Neural cell (in vitro differentiated cells): ENCODE data around the gene CLCNKA. TPM values are rescaled to one million over a fixed set of nuclear protein-coding genes. Genes with fewer than 3 reads are reported as not detected.

Source experiments
- H2AFZ ChIP-seq: fragments of 200-600, 300-800 bp; sonication (generic), shearing (Covaris generic); 2 replicates; pipeline ENCODE4 v1.6.0; 2014; ENCODE audit warnings: low read depth, mild to moderate bottlenecking, antibody characterized with exemption, low read length, moderate library complexity
- H3F3A ChIP-seq: fragments of 200-600 bp; shearing (Covaris generic); 2 replicates; pipeline ENCODE4 v1.6.1; 2016; ENCODE audit warnings: mild to moderate bottlenecking, moderate library complexity, mixed read lengths, antibody characterized with exemption, low read length; ENCODE audit not compliant: insufficient read depth, poor library complexity, severe bottlenecking
- H3K27ac ChIP-seq: fragments of 200-600, 300-800 bp; sonication (generic), shearing (Covaris generic); 2 replicates; pipeline ENCODE4 v1.5.1; 2014; ENCODE audit warnings: mild to moderate bottlenecking, low read length, moderate library complexity
- H3K27me3 ChIP-seq: fragments of 300-800, 200-600 bp; sonication (generic), shearing (Covaris generic); 2 replicates; pipeline ENCODE4 v1.6.0; 2014; ENCODE audit warnings: mild to moderate bottlenecking, low read depth, low read length, moderate library complexity; ENCODE audit not compliant: insufficient read depth
- H3K36me3 ChIP-seq: fragments of 300-800, 200-600 bp; sonication (generic), shearing (Covaris generic); 2 replicates; pipeline ENCODE4 v1.5.1; 2014; ENCODE audit warnings: mild to moderate bottlenecking, antibody characterized with exemption, low read length, moderate library complexity; ENCODE audit not compliant: insufficient read depth
- H3K4me2 ChIP-seq: fragments of 300-800, 200-600 bp; sonication (generic), shearing (Covaris generic); 2 replicates; pipeline ENCODE4 v1.6.0; 2014; ENCODE audit warnings: mild to moderate bottlenecking, low read length
- H3K4me3 ChIP-seq: fragments of 300-800, 200-600 bp; sonication (generic), shearing (Covaris generic); 2 replicates; pipeline ENCODE4 v1.5.1; 2014; ENCODE audit warnings: mild to moderate bottlenecking, low read length, moderate library complexity
- H3K79me2 ChIP-seq: fragments of 200-600 bp; shearing (Covaris generic); replicated peaks from 2 replicates; pipeline ENCODE4 v1.6.0; 2014; ENCODE audit warnings: mild to moderate bottlenecking, low read length, moderate library complexity; ENCODE audit not compliant: insufficient read depth
- H3K9ac ChIP-seq: fragments of 300-800, 200-600 bp; sonication (generic), shearing (Covaris generic); 2 replicates; pipeline ENCODE4 v1.6.1; 2016; ENCODE audit warnings: mild to moderate bottlenecking, low read length, mixed read lengths
- H3K9me2 ChIP-seq: fragments of 200-600 bp; shearing (Covaris generic); 2 replicates; pipeline ENCODE4 v1.6.1; 2016; ENCODE audit warnings: mild to moderate bottlenecking, low read length, mixed read lengths; ENCODE audit not compliant: insufficient read depth
- H3K9me3 ChIP-seq: fragments of 200-600, 300-800 bp; sonication (generic), shearing (Covaris generic); 2 replicates; pipeline ENCODE4 v1.6.1; 2016; ENCODE audit warnings: mild to moderate bottlenecking, mixed run types, low read length, moderate library complexity, mixed read lengths
- H4K20me1 ChIP-seq: fragments of 200-600 bp; shearing (Covaris generic); 2 replicates; pipeline ENCODE4 v1.6.1; 2016; ENCODE audit warnings: mild to moderate bottlenecking, mixed run types; ENCODE audit not compliant: insufficient read depth
- EP300 ChIP-seq: fragments of 450-650 bp; conservative IDR thresholded peaks from 2 replicates; pipeline ENCODE4 v1.6.1; 2014; ENCODE audit warnings: antibody characterized with exemption, mild to moderate bottlenecking, moderate library complexity; ENCODE audit not compliant: poor library complexity, severe bottlenecking
- EZH2 ChIP-seq: fragments of 200-600, 300-800 bp; shearing (Covaris generic), sonication (generic); IDR thresholded peaks from 2 replicates; pipeline ENCODE4 v1.6.1; 2014; ENCODE audit warnings: antibody characterized with exemption, low read length, borderline replicate concordance, mild to moderate bottlenecking; ENCODE audit not compliant: insufficient read depth, poor library complexity, severe bottlenecking
- MXI1 ChIP-seq: fragments of 450-650 bp; conservative IDR thresholded peaks from 2 replicates; pipeline ENCODE4 v1.6.1; 2014; ENCODE audit warnings: antibody characterized with exemption, mild to moderate bottlenecking; ENCODE audit not compliant: poor library complexity, severe bottlenecking
- POLR2AphosphoS5 ChIP-seq: IDR thresholded peaks from 2 replicates; pipeline ENCODE4 v1.6.1; 2012
- RAD21 ChIP-seq: fragments of 450-650 bp; conservative IDR thresholded peaks from 2 replicates; pipeline ENCODE4 v1.6.1; 2014; ENCODE audit warnings: antibody characterized with exemption, mild to moderate bottlenecking, moderate library complexity
- SMC3 ChIP-seq: fragments of 450-650 bp; conservative IDR thresholded peaks from 2 replicates; pipeline ENCODE4 v1.6.1; 2014; ENCODE audit warnings: antibody characterized with exemption, mild to moderate bottlenecking, moderate library complexity; ENCODE audit not compliant: poor library complexity
- TAF1 ChIP-seq: IDR thresholded peaks from 2 replicates; pipeline ENCODE4 v1.6.1; 2012; ENCODE audit warnings: low read depth
- polyA plus RNA-seq: library from polyadenylated mRNA; depleted of rRNA; stranded (reverse); fragments of >200 nt; gene quantifications from 2 replicates; pipeline ENCODE4 v1.2.3, GENCODE V29; 2014
- TF ChIP-seq, protein P1 (sequence below): IDR thresholded peaks from 2 replicates; pipeline ENCODE4 v1.6.1; 2012; ENCODE audit warnings: borderline replicate concordance
- TF ChIP-seq, protein P2 (sequence below): fragments of 450-650 bp; IDR thresholded peaks from 2 replicates; pipeline ENCODE4 v1.5.1; 2014; ENCODE audit warnings: antibody characterized with exemption, mild to moderate bottlenecking, moderate library complexity; ENCODE audit not compliant: poor library complexity, severe bottlenecking

The CLCNKA gene
- polyA plus RNA-seq, 1 donor from 2014 or later, result not detected

DNA sequence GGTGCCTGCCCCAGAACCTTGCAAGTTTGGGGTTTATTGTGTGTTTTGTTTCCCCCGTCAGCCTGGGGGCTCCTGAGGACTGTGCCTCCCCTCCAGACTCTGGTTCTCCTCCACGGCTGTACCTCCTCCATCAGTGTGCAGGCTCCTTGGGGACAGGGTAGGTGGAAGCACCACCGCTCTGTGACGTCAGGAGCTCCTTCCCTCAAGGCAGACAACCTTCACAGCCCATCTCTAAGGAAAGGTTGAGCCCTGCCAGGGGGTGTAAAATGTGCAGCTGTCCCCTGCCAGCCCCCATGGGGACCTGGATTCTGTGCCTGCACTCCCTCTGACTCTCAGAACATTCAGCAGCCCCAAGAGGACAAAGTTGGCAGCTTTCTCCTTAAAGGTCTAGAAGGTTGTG, 3.5 kb upstream of the CLCNKA start:
- no peak for TF ChIP-seq EZH2
- TF ChIP-seq TAF1, result no peak
- TF ChIP-seq, protein P1, sequence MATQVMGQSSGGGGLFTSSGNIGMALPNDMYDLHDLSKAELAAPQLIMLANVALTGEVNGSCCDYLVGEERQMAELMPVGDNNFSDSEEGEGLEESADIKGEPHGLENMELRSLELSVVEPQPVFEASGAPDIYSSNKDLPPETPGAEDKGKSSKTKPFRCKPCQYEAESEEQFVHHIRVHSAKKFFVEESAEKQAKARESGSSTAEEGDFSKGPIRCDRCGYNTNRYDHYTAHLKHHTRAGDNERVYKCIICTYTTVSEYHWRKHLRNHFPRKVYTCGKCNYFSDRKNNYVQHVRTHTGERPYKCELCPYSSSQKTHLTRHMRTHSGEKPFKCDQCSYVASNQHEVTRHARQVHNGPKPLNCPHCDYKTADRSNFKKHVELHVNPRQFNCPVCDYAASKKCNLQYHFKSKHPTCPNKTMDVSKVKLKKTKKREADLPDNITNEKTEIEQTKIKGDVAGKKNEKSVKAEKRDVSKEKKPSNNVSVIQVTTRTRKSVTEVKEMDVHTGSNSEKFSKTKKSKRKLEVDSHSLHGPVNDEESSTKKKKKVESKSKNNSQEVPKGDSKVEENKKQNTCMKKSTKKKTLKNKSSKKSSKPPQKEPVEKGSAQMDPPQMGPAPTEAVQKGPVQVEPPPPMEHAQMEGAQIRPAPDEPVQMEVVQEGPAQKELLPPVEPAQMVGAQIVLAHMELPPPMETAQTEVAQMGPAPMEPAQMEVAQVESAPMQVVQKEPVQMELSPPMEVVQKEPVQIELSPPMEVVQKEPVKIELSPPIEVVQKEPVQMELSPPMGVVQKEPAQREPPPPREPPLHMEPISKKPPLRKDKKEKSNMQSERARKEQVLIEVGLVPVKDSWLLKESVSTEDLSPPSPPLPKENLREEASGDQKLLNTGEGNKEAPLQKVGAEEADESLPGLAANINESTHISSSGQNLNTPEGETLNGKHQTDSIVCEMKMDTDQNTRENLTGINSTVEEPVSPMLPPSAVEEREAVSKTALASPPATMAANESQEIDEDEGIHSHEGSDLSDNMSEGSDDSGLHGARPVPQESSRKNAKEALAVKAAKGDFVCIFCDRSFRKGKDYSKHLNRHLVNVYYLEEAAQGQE, result no peak
- TF ChIP-seq RAD21, result no peak
- TF ChIP-seq, protein P2, sequence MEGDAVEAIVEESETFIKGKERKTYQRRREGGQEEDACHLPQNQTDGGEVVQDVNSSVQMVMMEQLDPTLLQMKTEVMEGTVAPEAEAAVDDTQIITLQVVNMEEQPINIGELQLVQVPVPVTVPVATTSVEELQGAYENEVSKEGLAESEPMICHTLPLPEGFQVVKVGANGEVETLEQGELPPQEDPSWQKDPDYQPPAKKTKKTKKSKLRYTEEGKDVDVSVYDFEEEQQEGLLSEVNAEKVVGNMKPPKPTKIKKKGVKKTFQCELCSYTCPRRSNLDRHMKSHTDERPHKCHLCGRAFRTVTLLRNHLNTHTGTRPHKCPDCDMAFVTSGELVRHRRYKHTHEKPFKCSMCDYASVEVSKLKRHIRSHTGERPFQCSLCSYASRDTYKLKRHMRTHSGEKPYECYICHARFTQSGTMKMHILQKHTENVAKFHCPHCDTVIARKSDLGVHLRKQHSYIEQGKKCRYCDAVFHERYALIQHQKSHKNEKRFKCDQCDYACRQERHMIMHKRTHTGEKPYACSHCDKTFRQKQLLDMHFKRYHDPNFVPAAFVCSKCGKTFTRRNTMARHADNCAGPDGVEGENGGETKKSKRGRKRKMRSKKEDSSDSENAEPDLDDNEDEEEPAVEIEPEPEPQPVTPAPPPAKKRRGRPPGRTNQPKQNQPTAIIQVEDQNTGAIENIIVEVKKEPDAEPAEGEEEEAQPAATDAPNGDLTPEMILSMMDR, result no peak
- no peak for TF ChIP-seq POLR2AphosphoS5
- no peak for TF ChIP-seq EP300
- TF ChIP-seq SMC3, result no peak
- no peak for TF ChIP-seq MXI1
- Histone ChIP-seq H3K9ac (no peak overlapping the region), H3K4me3 (no peak overlapping the region), H3K4me2 (no peak overlapping the region), H4K20me1 (no peaks in the 10 kb centered on the region), H3K79me2 (no peaks in the 10 kb centered on the region), H3K9me2 (no peaks in the 10 kb centered on the region), H2AFZ (no peak overlapping the region), H3K9me3 (no peaks in the 10 kb centered on the region), H3F3A (no peaks in the 10 kb centered on the region), H3K27me3 (no peaks in the 10 kb centered on the region), H3K36me3 (no peaks in the 10 kb centered on the region), H3K27ac (no peak overlapping the region)

DNA sequence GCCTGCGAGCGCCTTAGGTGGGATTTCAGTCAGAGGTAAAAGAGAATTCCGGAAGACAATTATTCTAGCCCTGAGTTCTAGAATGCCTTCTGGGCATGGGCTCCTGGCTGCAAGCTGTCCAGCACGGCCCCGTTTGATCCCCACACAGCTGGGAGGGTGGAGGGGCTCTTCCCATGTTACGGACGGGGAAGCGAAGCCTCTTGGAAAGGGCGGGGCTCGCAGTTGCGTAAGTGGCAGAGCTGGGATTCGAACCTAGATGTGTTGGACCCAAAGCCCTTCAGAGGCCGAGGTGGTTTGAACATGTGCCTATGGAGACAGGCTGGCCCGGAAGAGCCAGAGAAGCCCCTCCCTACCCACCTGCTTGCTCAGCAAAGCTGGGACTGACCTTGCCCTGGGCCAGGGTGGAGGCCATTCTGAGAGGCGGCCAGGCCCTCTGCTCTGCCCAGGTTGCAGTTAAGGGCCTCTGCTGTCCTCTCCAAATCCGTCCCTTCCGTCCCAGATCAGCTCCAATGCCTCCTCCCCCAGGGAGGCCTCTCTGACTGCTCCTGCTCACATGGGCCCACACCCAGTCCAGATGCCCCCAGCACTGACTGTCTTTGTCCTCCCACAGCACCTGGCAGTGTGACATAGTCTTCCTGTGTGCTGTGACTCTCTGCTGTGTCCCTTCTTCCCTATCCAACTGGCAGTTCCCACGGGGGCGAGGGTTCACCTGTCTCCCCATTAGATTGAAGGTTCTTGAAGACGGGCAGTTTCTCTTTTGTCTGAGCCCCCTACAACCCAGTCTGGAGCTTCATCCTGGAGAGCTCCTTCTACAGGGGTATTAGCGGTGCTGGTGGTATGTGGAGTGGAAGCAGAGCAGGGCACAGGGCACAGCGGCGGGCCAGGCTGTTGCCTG, 2.8 kb upstream of the CLCNKA start:
- Histone ChIP-seq H3K9me2 (no peaks in the 10 kb centered on the region), H3K27me3 (no peaks in the 10 kb centered on the region), H3K4me2 (no peak overlapping the region), H3K36me3 (no peaks in the 10 kb centered on the region), H3F3A (no peaks in the 10 kb centered on the region), H2AFZ (no peak overlapping the region), H3K9me3 (no peaks in the 10 kb centered on the region), H4K20me1 (no peaks in the 10 kb centered on the region), H3K79me2 (no peaks in the 10 kb centered on the region), H3K9ac (no peak overlapping the region), H3K27ac (no peak overlapping the region), H3K4me3 (no peak overlapping the region)
- TF ChIP-seq POLR2AphosphoS5 (no peak), SMC3 (no peak), RAD21 (no peak), EP300 (no peak), MXI1 (no peak), EZH2 (no peak), TAF1 (no peak)
- TF ChIP-seq, protein P2, result no peak
- TF ChIP-seq, protein P1, result no peak
